IMR-90 (cell line): ENCODE data around the gene CDCA4. TPM values are rescaled to one million over a fixed set of nuclear protein-coding genes. Genes with fewer than 3 reads are reported as not detected.

ENCODE experiments used
- ATAC-seq: fragments of 200-7000 bp; cut with Tn5 transposase; 2 replicates; pipeline ENCODE4 v1.9.1; 2020; ENCODE audit warnings: low read depth, mild to moderate bottlenecking, moderate library complexity
- BruUV-seq: library from RNA; stranded (reverse); fragments of 400-500 nt; replicated peaks from 2 replicates; lab custom pipeline; 2021; lab: Mats Ljungman, UMichigan
- CTCF ChIA-PET: fragments of 300-600 bp; formaldehyde crosslinking; extraction: SDS; loops from one replicate; lab custom pipeline; 2021; ENCODE audit warnings: antibody characterized with exemption; lab: Yijun Ruan, JAX
- POLR2A ChIA-PET: fragments of 300-600 bp; sonication (Branson Sonifier 250); formaldehyde crosslinking; loops from one replicate; lab custom pipeline; 2022; ENCODE audit warnings: antibody characterized with exemption; ENCODE audit not compliant: unreplicated experiment; lab: Charles Lee
- DNase-seq: peaks from one replicate; pipeline ENCODE4 v3.0.0; 2013
- H2AFZ ChIP-seq: replicated peaks from 2 replicates; pipeline ENCODE3; 2013; ENCODE audit warnings: low read length, mild to moderate bottlenecking; ENCODE audit not compliant: poor library complexity
- H2AK5ac ChIP-seq: 2 replicates; pipeline ENCODE4 v1.6.1; 2013; ENCODE audit warnings: low read depth, low read length, inconsistent platforms
- H2AK9ac ChIP-seq: replicated peaks from 2 replicates; pipeline ENCODE3; 2013; ENCODE audit warnings: mild to moderate bottlenecking, low read depth, low read length, moderate library complexity; ENCODE audit not compliant: poor library complexity
- H2BK120ac ChIP-seq: 2 replicates; pipeline ENCODE4 v1.6.1; 2013; ENCODE audit warnings: low read depth, low read length, inconsistent platforms
- H2BK15ac ChIP-seq: 3 replicates; pipeline ENCODE4 v1.6.1; 2013; ENCODE audit warnings: low read depth, low read length, inconsistent platforms
- H2BK20ac ChIP-seq: 2 replicates; pipeline ENCODE4 v1.6.1; 2013; ENCODE audit warnings: low read depth, mild to moderate bottlenecking, inconsistent platforms, low read length, moderate library complexity
- H2BK5ac ChIP-seq: 2 replicates; pipeline ENCODE4 v1.6.1; 2013; ENCODE audit warnings: mild to moderate bottlenecking, low read depth, low read length, inconsistent platforms; ENCODE audit not compliant: poor library complexity, severe bottlenecking
- H3K14ac ChIP-seq: replicated peaks from 2 replicates; pipeline ENCODE4 v1.6.1; 2013; ENCODE audit warnings: low read depth, low read length, inconsistent platforms
- H3K18ac ChIP-seq: 2 replicates; pipeline ENCODE4 v1.6.1; 2013; ENCODE audit warnings: low read depth, low read length, control low read depth
- H3K23ac ChIP-seq: 2 replicates; pipeline ENCODE4 v1.6.1; 2013; ENCODE audit warnings: low read depth, low read length, inconsistent platforms
- H3K27ac ChIP-seq: 2 replicates; pipeline ENCODE4 v1.5.1; 2013; ENCODE audit warnings: mild to moderate bottlenecking, control low read depth, low read length; ENCODE audit not compliant: insufficient read depth
- H3K27me3 ChIP-seq: 2 replicates; pipeline ENCODE4 v1.6.1; 2013; ENCODE audit warnings: low read length; ENCODE audit not compliant: control insufficient read depth, insufficient read depth
- H3K36me3 ChIP-seq: 2 replicates; pipeline ENCODE4 v1.6.1; 2013; ENCODE audit warnings: low read length, mixed read lengths; ENCODE audit not compliant: control insufficient read depth, insufficient read depth
- H3K4ac ChIP-seq: 2 replicates; pipeline ENCODE4 v1.6.1; 2013; ENCODE audit warnings: low read depth, low read length, inconsistent platforms
- H3K4me1 ChIP-seq: 2 replicates; pipeline ENCODE4 v1.6.1; 2013; ENCODE audit warnings: low read length, mixed read lengths; ENCODE audit not compliant: control insufficient read depth, insufficient read depth
- H3K4me2 ChIP-seq: 2 replicates; pipeline ENCODE4 v1.6.1; 2013; ENCODE audit warnings: low read depth, mild to moderate bottlenecking, control low read depth, low read length, moderate library complexity
- H3K4me3 ChIP-seq: 2 replicates; pipeline ENCODE4 v1.5.1; 2013; ENCODE audit warnings: low read depth, mild to moderate bottlenecking, control low read depth, low read length, moderate library complexity; ENCODE audit not compliant: insufficient read depth
- H3K56ac ChIP-seq: 2 replicates; pipeline ENCODE4 v1.6.1; 2013; ENCODE audit warnings: low read length, inconsistent platforms; ENCODE audit not compliant: insufficient read depth; ENCODE audit errors: extremely low read depth
- H3K79me1 ChIP-seq, 2 experiments: 2 replicates each; pipeline ENCODE4 v1.6.1; 2013; ENCODE audit warnings: low read length in 2 of 2, inconsistent platforms in 1 of 2, low read depth in 1 of 2
- H3K9ac ChIP-seq: 2 replicates; pipeline ENCODE4 v1.6.1; 2013; ENCODE audit warnings: low read depth, low read length, control low read depth
- H3K9me1 ChIP-seq: 2 replicates; pipeline ENCODE4 v1.6.1; 2013; ENCODE audit warnings: low read length, inconsistent platforms; ENCODE audit not compliant: insufficient read depth
- H3K9me3 ChIP-seq: 2 replicates; pipeline ENCODE4 v1.6.1; 2013; ENCODE audit warnings: low read length; ENCODE audit not compliant: control insufficient read depth, insufficient read depth
- H4K20me1 ChIP-seq: 2 replicates; pipeline ENCODE4 v1.6.1; 2013; ENCODE audit warnings: low read length, inconsistent platforms; ENCODE audit not compliant: insufficient read depth
- H4K5ac ChIP-seq: 2 replicates; pipeline ENCODE4 v1.6.1; 2013; ENCODE audit warnings: mild to moderate bottlenecking, low read depth, low read length, control low read depth
- H4K8ac ChIP-seq, 2 experiments: 2 replicates each; pipeline ENCODE4 v1.6.1; 2013; ENCODE audit warnings: low read depth in 2 of 2, low read length in 2 of 2, control low read depth in 1 of 2, inconsistent platforms in 1 of 2
- H4K91ac ChIP-seq: 2 replicates; pipeline ENCODE4 v1.6.1; 2013; ENCODE audit warnings: low read depth, low read length, inconsistent platforms; ENCODE audit not compliant: insufficient read depth
- WGBS, 2 experiments: methylation state at CpG; one replicate each; pipeline versions ENCODE4 v1.1.5 to v1.1.7; 2013; ENCODE audit warnings: missing lambda C conversion rate in 2 of 2; ENCODE audit not compliant: insufficient read length in 1 of 2; ENCODE audit errors: extremely low coverage in 2 of 2; 5-methylcytosine and 5-hydroxymethylcytosine counted together
- dilution Hi-C: fragments of 300-500 bp; cut with HindIII; formaldehyde crosslinking; loops from one replicate; pipeline ENCODE4 v1.14.3; 2018; ENCODE audit warnings: low sequenced_read_pairs; ENCODE audit not compliant: unreplicated experiment
- in situ Hi-C: fragments of 300-500 bp; cut with MboI; formaldehyde crosslinking; loops from 3 replicates; pipeline ENCODE4 v1.14.3; 2019; ENCODE audit warnings: low sequenced_read_pairs, inconsistent platforms, mixed read lengths
- intact Hi-C: fragments of 100-400 bp; cut with micrococcal nuclease; formaldehyde crosslinking; loops from 2 replicates; pipeline ENCODE4 v1.10.0; 2022
- polyA plus RNA-seq, 3 experiments: library from polyadenylated mRNA; depleted of rRNA; stranded (reverse); fragments of >200 nt; gene quantifications; 2 replicates each; pipeline ENCODE4 v1.2.3, GENCODE V29; 2012; ENCODE audit warnings: low replicate concordance in 1 of 3
- total RNA-seq: library from RNA; depleted of rRNA; stranded (reverse); fragments of >200 nt; gene quantifications from 2 replicates; pipeline ENCODE4 v1.2.3, GENCODE V29; 2012
- TF ChIP-seq, protein P1 (sequence below): conservative IDR thresholded peaks from 2 replicates; pipeline ENCODE4 v1.5.1; 2012; ENCODE audit warnings: mild to moderate bottlenecking, low read depth, low read length, improper control_type of control experiment

CDCA4 gene
- total and polyA plus RNA-seq, 2 of the 4 experiments (the other 2 are of a cell fraction): 17.7 to 18.6 TPM

DNA sequence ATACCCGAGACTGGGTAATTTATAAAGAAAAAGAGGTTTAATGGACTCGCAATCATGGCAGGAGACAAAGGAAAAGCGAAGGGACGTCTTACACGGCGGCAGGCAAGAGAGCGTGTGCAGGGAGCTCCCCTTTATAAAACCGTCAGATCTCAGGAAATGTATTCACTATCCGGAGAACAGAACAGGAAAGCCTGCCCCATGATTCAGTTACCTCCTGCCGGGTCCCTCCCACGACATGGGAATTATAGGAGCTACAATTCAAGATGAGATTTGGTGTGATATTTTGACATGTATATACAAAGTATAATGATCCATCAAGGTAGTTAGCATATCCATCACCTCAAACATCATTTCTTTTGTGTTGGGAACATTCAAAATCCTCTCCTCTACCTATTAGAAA is 2.3 kb upstream of the CDCA4 start:
- H3K14ac ChIP-seq: no peak overlapping the region
- H2AFZ ChIP-seq: no peak overlapping the region
- ChIA-PET POLR2A (no interaction called here), CTCF (no interaction called here)
- ATAC-seq (no peak), DNase-seq (no peak)
- no peak overlapping the region for H4K5ac ChIP-seq
- H3K4me2 ChIP-seq: no peak overlapping the region
- no peak overlapping the region for H2BK5ac ChIP-seq
- no peaks in the 10 kb centered on the region for H3K9me3 ChIP-seq
- dilution Hi-C loops: no loop called here
- no TSS peak for BruUV-seq
- no peak overlapping the region for H3K27ac ChIP-seq
- H3K9ac ChIP-seq: no peak overlapping the region
- H3K4me3 ChIP-seq: no peak overlapping the region
- in situ Hi-C loops: no loop called here
- no peak overlapping the region for H3K23ac ChIP-seq
- intact Hi-C loops: no loop called here
- H2BK15ac ChIP-seq: no peak overlapping the region
- H2BK20ac ChIP-seq: no peak overlapping the region
- H2AK9ac ChIP-seq: no peak overlapping the region
- H3K4me1 ChIP-seq: peaks cover 12% of the 10 kb centered on the region
- H3K27me3 ChIP-seq: no peaks in the 10 kb centered on the region
- 87% methylated on average over 3 of the region's 11 CpGs; no CpG with 5 or more reads in 1 of the 2 experiments for WGBS, 2 experiments
- H3K79me1 ChIP-seq: peaks cover 10 to 17% of the 10 kb centered on the region in 2 experiments; a peak in 3 of 4 replicates
- no peak overlapping the region for H3K56ac ChIP-seq
- no peak overlapping the region for H3K4ac ChIP-seq
- H4K91ac ChIP-seq: no peak overlapping the region
- H3K18ac ChIP-seq: no peak overlapping the region
- no peak overlapping the region for H2AK5ac ChIP-seq
- peaks cover 7% of the 10 kb centered on the region for H3K9me1 ChIP-seq
- no peak overlapping the region for H2BK120ac ChIP-seq
- H3K36me3 ChIP-seq: no peaks in the 10 kb centered on the region
- peaks cover 15% of the 10 kb centered on the region for H4K20me1 ChIP-seq
- H4K8ac ChIP-seq: no peak overlapping the region
- TF ChIP-seq, protein P1, sequence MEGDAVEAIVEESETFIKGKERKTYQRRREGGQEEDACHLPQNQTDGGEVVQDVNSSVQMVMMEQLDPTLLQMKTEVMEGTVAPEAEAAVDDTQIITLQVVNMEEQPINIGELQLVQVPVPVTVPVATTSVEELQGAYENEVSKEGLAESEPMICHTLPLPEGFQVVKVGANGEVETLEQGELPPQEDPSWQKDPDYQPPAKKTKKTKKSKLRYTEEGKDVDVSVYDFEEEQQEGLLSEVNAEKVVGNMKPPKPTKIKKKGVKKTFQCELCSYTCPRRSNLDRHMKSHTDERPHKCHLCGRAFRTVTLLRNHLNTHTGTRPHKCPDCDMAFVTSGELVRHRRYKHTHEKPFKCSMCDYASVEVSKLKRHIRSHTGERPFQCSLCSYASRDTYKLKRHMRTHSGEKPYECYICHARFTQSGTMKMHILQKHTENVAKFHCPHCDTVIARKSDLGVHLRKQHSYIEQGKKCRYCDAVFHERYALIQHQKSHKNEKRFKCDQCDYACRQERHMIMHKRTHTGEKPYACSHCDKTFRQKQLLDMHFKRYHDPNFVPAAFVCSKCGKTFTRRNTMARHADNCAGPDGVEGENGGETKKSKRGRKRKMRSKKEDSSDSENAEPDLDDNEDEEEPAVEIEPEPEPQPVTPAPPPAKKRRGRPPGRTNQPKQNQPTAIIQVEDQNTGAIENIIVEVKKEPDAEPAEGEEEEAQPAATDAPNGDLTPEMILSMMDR: no peak
